OCI-LY7 (cell line): ENCODE results near the gene PPP4C. TPM values are rescaled to one million over a fixed set of nuclear protein-coding genes. Genes with fewer than 3 reads are reported as not detected.

Source experiments
- BruUV-seq: library from RNA; stranded (reverse); fragments of 400-500 nt; replicated peaks from 2 replicates; lab custom pipeline; 2021; lab: Mats Ljungman, UMichigan
- CTCF ChIA-PET: fragments of 300-600 bp; sonication (Branson Sonifier 250); formaldehyde crosslinking; loops from one replicate; lab custom pipeline; 2022; ENCODE audit warnings: antibody characterized with exemption; ENCODE audit not compliant: unreplicated experiment; lab: Charles Lee
- POLR2A ChIA-PET: fragments of 300-600 bp; sonication (Branson Sonifier 250); formaldehyde crosslinking; loops from one replicate; lab custom pipeline; 2022; ENCODE audit warnings: antibody characterized with exemption; lab: Charles Lee
- DNase-seq: peaks from one replicate; pipeline ENCODE4 v3.0.0-alpha.2; 2015; ENCODE audit warnings: low spot score
- H2AFZ ChIP-seq: fragments of 200-600 bp; sonication (generic), shearing (Covaris generic); 2 replicates; pipeline ENCODE4 v1.6.1; 2014; ENCODE audit warnings: mild to moderate bottlenecking, antibody characterized with exemption, low read length, moderate library complexity
- H3K27ac ChIP-seq: fragments of 200-600 bp; sonication (generic); 2 replicates; pipeline ENCODE4 v1.5.1; 2014; ENCODE audit warnings: mixed run types, low read depth, mild to moderate bottlenecking, moderate library complexity, low read length, inconsistent platforms; ENCODE audit not compliant: poor library complexity, severe bottlenecking
- H3K36me3 ChIP-seq: fragments of 200-600 bp; sonication (generic); 2 replicates; pipeline ENCODE4 v1.6.1; 2014; ENCODE audit warnings: mild to moderate bottlenecking, antibody characterized with exemption, low read length, moderate library complexity, mixed read lengths; ENCODE audit not compliant: insufficient read depth
- H3K4me1 ChIP-seq: fragments of 200-600 bp; sonication (generic); 2 replicates; pipeline ENCODE4 v1.5.1; 2014; ENCODE audit warnings: mild to moderate bottlenecking, low read length; ENCODE audit not compliant: insufficient read depth, poor library complexity, severe bottlenecking
- H3K4me2 ChIP-seq: fragments of 200-600 bp; sonication (generic); 2 replicates; pipeline ENCODE4 v1.6.1; 2014; ENCODE audit warnings: mild to moderate bottlenecking, low read length
- H3K4me3 ChIP-seq: fragments of 200-600 bp; sonication (generic); 2 replicates; pipeline ENCODE4 v1.5.1; 2014; ENCODE audit warnings: mild to moderate bottlenecking, low read depth, low read length; ENCODE audit not compliant: poor library complexity, severe bottlenecking
- H3K79me2 ChIP-seq: fragments of 200-600 bp; sonication (generic); 2 replicates; pipeline ENCODE4 v1.6.1; 2016; ENCODE audit warnings: low read depth, mild to moderate bottlenecking, low read length, moderate library complexity, mixed read lengths; ENCODE audit not compliant: insufficient read depth
- H3K9me2 ChIP-seq: fragments of 200-600 bp; sonication (generic); 2 replicates; pipeline ENCODE4 v1.6.1; 2016; ENCODE audit warnings: mild to moderate bottlenecking, low read length, mixed read lengths; ENCODE audit not compliant: insufficient read depth
- H3K9me3 ChIP-seq: fragments of 200-600 bp; sonication (generic); 2 replicates; pipeline ENCODE4 v1.6.1; 2014; ENCODE audit warnings: mild to moderate bottlenecking, mixed run types, low read length, mixed read lengths
- H4K20me1 ChIP-seq: fragments of 200-600 bp; sonication (generic); 2 replicates; pipeline ENCODE4 v1.6.1; 2014; ENCODE audit warnings: mild to moderate bottlenecking, antibody characterized with exemption, low read length, moderate library complexity, mixed read lengths; ENCODE audit not compliant: insufficient read depth
- EZH2phosphoT487 ChIP-seq: fragments of 200-600 bp; sonication (generic); IDR thresholded peaks from 2 replicates; pipeline ENCODE4 v1.6.1; 2018; ENCODE audit warnings: low read depth, borderline replicate concordance, mild to moderate bottlenecking, mixed run types, antibody characterized with exemption, low read length, moderate library complexity, mixed read lengths
- intact Hi-C: fragments of 100-400 bp; cut with micrococcal nuclease; formaldehyde crosslinking; loops from one replicate; pipeline ENCODE4 v1.10.0; 2022; ENCODE audit not compliant: unreplicated experiment
- total RNA-seq, 2 experiments: library from RNA; depleted of rRNA in 1 of 2; stranded (reverse); fragments of >200 nt in 1 of 2; shearing (Covaris generic) in 1 of 2; gene quantifications; 2 replicates each; pipeline ENCODE4 v1.2.3, GENCODE V29; 2014 to 2022
- TF ChIP-seq, protein P1 (sequence below): fragments of 200-600 bp; sonication (generic); conservative IDR thresholded peaks from 2 replicates; pipeline ENCODE4 v1.5.1; 2014; ENCODE audit warnings: mild to moderate bottlenecking, antibody characterized with exemption, low read length, moderate library complexity, mixed read lengths

The PPP4C gene
- total RNA-seq, 2 experiments from 2014 or later, result 124 to 144 TPM

DNA sequence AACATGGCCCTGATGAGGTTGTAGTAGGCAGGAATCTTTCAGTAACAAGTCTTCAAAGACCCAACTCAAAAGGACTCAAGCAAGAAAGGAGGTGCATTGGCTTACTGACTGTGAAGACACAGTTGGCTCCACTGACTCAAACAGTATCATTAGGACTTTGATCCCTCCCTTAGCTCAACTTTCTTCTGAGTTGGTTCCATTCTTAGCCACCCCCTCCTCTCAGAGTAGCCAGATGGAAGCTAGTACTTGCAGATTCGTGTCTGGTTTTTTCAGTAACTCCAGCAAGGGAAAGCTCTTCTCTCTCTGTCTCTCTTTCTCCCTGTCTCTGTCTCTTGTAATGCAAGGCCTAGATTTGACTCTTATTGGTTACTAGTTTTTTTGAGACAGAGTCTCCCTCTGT is 52.2 kb downstream of the PPP4C start:
- H3K79me2 ChIP-seq, result no peaks in the 10 kb centered on the region
- no peak for DNase-seq
- H3K27ac ChIP-seq, result no peak overlapping the region
- no peaks in the 10 kb centered on the region for H3K36me3 ChIP-seq
- ChIA-PET POLR2A (no interaction called here), CTCF (no interaction called here)
- no peak overlapping the region for H3K4me2 ChIP-seq
- H3K9me3 ChIP-seq, result no peaks in the 10 kb centered on the region
- intact Hi-C loops, result no loop called here
- no peak overlapping the region for H3K4me3 ChIP-seq
- H2AFZ ChIP-seq, result no peak overlapping the region
- no peak for TF ChIP-seq EZH2phosphoT487
- TF ChIP-seq, protein P1, sequence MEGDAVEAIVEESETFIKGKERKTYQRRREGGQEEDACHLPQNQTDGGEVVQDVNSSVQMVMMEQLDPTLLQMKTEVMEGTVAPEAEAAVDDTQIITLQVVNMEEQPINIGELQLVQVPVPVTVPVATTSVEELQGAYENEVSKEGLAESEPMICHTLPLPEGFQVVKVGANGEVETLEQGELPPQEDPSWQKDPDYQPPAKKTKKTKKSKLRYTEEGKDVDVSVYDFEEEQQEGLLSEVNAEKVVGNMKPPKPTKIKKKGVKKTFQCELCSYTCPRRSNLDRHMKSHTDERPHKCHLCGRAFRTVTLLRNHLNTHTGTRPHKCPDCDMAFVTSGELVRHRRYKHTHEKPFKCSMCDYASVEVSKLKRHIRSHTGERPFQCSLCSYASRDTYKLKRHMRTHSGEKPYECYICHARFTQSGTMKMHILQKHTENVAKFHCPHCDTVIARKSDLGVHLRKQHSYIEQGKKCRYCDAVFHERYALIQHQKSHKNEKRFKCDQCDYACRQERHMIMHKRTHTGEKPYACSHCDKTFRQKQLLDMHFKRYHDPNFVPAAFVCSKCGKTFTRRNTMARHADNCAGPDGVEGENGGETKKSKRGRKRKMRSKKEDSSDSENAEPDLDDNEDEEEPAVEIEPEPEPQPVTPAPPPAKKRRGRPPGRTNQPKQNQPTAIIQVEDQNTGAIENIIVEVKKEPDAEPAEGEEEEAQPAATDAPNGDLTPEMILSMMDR, result no peak
- no peaks in the 10 kb centered on the region for H4K20me1 ChIP-seq
- H3K4me1 ChIP-seq, result peaks cover 6% of the 10 kb centered on the region
- no peaks in the 10 kb centered on the region for H3K9me2 ChIP-seq
- BruUV-seq, result no TSS peak

DNA sequence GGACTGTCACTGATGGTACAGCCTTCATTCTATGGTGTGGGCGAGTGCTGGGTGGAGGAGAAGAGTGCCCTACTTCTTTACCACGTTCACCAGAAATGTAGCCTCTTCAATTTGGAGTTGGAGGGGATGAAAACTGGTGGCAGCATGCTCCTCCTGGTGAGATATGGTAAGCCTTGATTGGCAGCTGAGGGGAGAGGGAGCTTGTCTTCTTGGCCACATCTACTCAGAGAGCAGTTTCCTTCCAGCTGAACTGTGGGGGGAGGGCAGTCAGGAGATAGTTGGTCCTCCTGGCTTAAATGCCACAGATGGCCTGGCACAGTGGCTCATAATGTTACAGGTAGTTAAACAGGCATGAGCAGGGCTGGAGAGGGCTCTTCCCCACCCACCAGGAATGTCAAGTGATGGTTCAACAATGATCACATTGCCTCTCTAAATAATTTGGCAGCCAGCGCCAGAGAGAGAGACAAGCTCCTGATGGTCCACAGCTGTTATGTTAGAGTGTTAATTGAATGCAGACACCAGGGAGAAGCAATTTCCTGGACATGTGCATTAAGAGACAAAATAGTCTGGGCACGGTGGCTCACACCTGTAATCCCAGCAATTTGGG is 56.2 kb downstream of the PPP4C start:
- Histone ChIP-seq H3K4me3 (no peak overlapping the region), H3K4me2 (no peak overlapping the region), H3K79me2 (no peaks in the 10 kb centered on the region), H4K20me1 (no peaks in the 10 kb centered on the region), H3K9me2 (no peaks in the 10 kb centered on the region), H3K27ac (no peak overlapping the region), H3K9me3 (no peaks in the 10 kb centered on the region), H3K36me3 (no peaks in the 10 kb centered on the region), H2AFZ (no peak overlapping the region), H3K4me1 (no peaks in the 10 kb centered on the region)
- TF ChIP-seq, protein P1, result no peak
- no peak for TF ChIP-seq EZH2phosphoT487
- CTCF ChIA-PET, result no interaction called here
- intact Hi-C loops, result no loop called here
- POLR2A ChIA-PET, result interaction anchor here (0.6 kb wide), 1 partner anchor 44 kb away, joined by 3 read pairs; no protein-coding TSS in a partner anchor
- BruUV-seq, result no TSS peak
- DNase-seq, result no peak

DNA sequence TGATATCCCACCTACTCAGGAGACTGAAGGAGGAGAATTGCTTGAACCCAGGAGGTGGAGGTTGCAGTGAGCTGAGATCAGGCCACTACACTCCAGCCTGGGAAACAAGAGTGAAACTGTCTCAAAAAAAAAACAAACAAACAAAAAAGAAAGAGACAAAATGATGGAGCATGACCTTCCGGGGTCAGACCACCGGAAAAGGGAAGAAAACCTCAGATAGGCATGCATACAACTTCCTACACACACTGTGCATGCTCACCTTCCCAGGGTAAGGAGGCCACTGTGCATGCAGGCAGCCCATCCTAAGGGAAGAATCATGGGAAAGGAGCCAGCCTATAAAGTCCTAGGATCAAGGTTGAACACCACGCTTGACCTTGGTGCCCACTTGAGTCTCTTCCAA is 56.8 kb downstream of the PPP4C start:
- no peaks in the 10 kb centered on the region for H3K4me1 ChIP-seq
- no TSS peak for BruUV-seq
- intact Hi-C loops, result no loop called here
- ChIA-PET POLR2A (no interaction called here), CTCF (no interaction called here)
- H3K4me3 ChIP-seq, result no peak overlapping the region
- H3K4me2 ChIP-seq, result no peak overlapping the region
- H3K36me3 ChIP-seq, result no peaks in the 10 kb centered on the region
- no peaks in the 10 kb centered on the region for H3K79me2 ChIP-seq
- no peak overlapping the region for H2AFZ ChIP-seq
- TF ChIP-seq, protein P1, result no peak
- TF ChIP-seq EZH2phosphoT487, result no peak
- DNase-seq, result no peak
- H3K27ac ChIP-seq, result no peak overlapping the region
- H4K20me1 ChIP-seq, result no peaks in the 10 kb centered on the region
- no peaks in the 10 kb centered on the region for H3K9me3 ChIP-seq
- no peaks in the 10 kb centered on the region for H3K9me2 ChIP-seq
